Measurements from ENCODE around the gene ZSCAN31. TPM values are rescaled to one million over a fixed set of nuclear protein-coding genes. Genes with fewer than 3 reads are reported as not detected.
"Not testable (repeated sequence)": the region's sequence is repeated elsewhere in the genome, so short reads cannot be mapped to it uniquely, and the experiment has no call there.

The ZSCAN31 gene
- total RNA-seq, 1 donor from 2014 or later = 12.1 TPM

GRCh38 chr6:28368522-28368921 is 32.6 kb upstream of the ZSCAN31 start:
- DNase-seq (ENCODE audit: low read depth) = no peak
- Histone ChIP-seq H3K27me3 (ENCODE audit: control insufficient read depth, insufficient read depth, low read length) (no peaks in the 10 kb centered on the region), H3K4me3 (ENCODE audit: low read depth, low read length) (no peak overlapping the region), H3K36me3 (ENCODE audit: control insufficient read depth, insufficient read depth, low read length) (peaks cover 4% of the 10 kb centered on the region)
- no peak for TF ChIP-seq CTCF (IDR thresholded peaks at IDR 0.05; ENCODE audit: insufficient read depth, low read length, severe bottlenecking)
- no peak for FAIRE-seq

GRCh38 chr6:28365590-28365989 is 29.6 kb upstream of the ZSCAN31 start:
- peak; percentile 99 for FAIRE-seq
- DNase-seq (ENCODE audit: low read depth); H3K27me3 ChIP-seq (ENCODE audit: control insufficient read depth, insufficient read depth, low read length); H3K4me3 ChIP-seq (ENCODE audit: low read depth, low read length); H3K36me3 ChIP-seq (ENCODE audit: control insufficient read depth, insufficient read depth, low read length): not testable (repeated sequence)

GRCh38 chr6:28360961-28361360 is 25.0 kb upstream of the ZSCAN31 start:
- TF ChIP-seq CTCF (IDR thresholded peaks at IDR 0.05; ENCODE audit: insufficient read depth, low read length, severe bottlenecking) = no peak
- peaks cover 4% of the 10 kb centered on the region for H3K36me3 ChIP-seq (ENCODE audit: control insufficient read depth, insufficient read depth, low read length)
- no peak for FAIRE-seq

GRCh38 chr6:28359562-28359961 is 23.6 kb upstream of the ZSCAN31 start:
- FAIRE-seq = not testable (repeated sequence)

More at GRCh38 chr6:28360961-28361360, 25.0 kb upstream of the ZSCAN31 start:
- H3K27me3 ChIP-seq (ENCODE audit: control insufficient read depth, insufficient read depth, low read length) = no peaks in the 10 kb centered on the region
- H3K4me3 ChIP-seq (ENCODE audit: low read depth, low read length) = no peak overlapping the region
- no peak for DNase-seq (ENCODE audit: low read depth)

GRCh38 chr6:28357036-28357435 is 21.1 kb upstream of the ZSCAN31 start:
- DNase-seq (ENCODE audit: low read depth) = peak; percentile 26
- Histone ChIP-seq H3K4me3 (ENCODE audit: low read depth, low read length) (no peak overlapping the region), H3K27me3 (ENCODE audit: control insufficient read depth, insufficient read depth, low read length) (no peaks in the 10 kb centered on the region), H3K36me3 (ENCODE audit: control insufficient read depth, insufficient read depth, low read length) (no peaks in the 10 kb centered on the region)
- no peak for FAIRE-seq
- TF ChIP-seq CTCF (IDR thresholded peaks at IDR 0.05; ENCODE audit: insufficient read depth, low read length, severe bottlenecking) = no peak

More at GRCh38 chr6:28359562-28359961, 23.6 kb upstream of the ZSCAN31 start:
- not testable (repeated sequence) for H3K36me3 ChIP-seq (ENCODE audit: control insufficient read depth, insufficient read depth, low read length); DNase-seq (ENCODE audit: low read depth); H3K27me3 ChIP-seq (ENCODE audit: control insufficient read depth, insufficient read depth, low read length); H3K4me3 ChIP-seq (ENCODE audit: low read depth, low read length)

- TF ChIP-seq CTCF (IDR thresholded peaks at IDR 0.05; ENCODE audit: insufficient read depth, low read length, severe bottlenecking) = no peak
- Histone ChIP-seq H3K27me3 (ENCODE audit: control insufficient read depth, insufficient read depth, low read length) (no peaks in the 10 kb centered on the region), H3K4me3 (ENCODE audit: low read depth, low read length) (no peak overlapping the region), H3K36me3 (ENCODE audit: control insufficient read depth, insufficient read depth, low read length) (no peaks in the 10 kb centered on the region)
- DNase-seq (ENCODE audit: low read depth) = no peak
- FAIRE-seq = no peak
Observed at GRCh38 chr6:28356666-28357020, 20.7 kb upstream of the ZSCAN31 start.

Data from bronchial epithelial cell (primary cell).